ENCODE data around the gene THOC7.

GRCh38 chr3:63830526-63830925, 33.1 kb downstream of the THOC7 start:
- TF ChIP-seq POLR2A (IDR thresholded peaks at IDR 0.05; ENCODE audit: low read depth, low read length), result no peak
- no peak for TF ChIP-seq POLR2AphosphoS5 (IDR thresholded peaks at IDR 0.05; ENCODE audit: insufficient read depth, low read depth, low read length)
- no peak for TF ChIP-seq CTCF (IDR thresholded peaks at IDR 0.05; ENCODE audit: extremely low read depth in 1 of 2, insufficient read depth in 1 of 2, low read depth in 1 of 2, low read length in 2 of 2)
- TF ChIP-seq JUN (IDR thresholded peaks at IDR 0.05; ENCODE audit: borderline replicate concordance, insufficient read depth, insufficient read length, low read depth), result no peak
- TF ChIP-seq EZH2 (IDR thresholded peaks at IDR 0.05; ENCODE audit: borderline replicate concordance, low read depth, low read length, severe bottlenecking), result no peak
- TF ChIP-seq FOS (IDR thresholded peaks at IDR 0.05; ENCODE audit: borderline replicate concordance, insufficient read depth, low read length), result no peak
- TF ChIP-seq MYC (IDR thresholded peaks at IDR 0.05; ENCODE audit: low read depth, low read length), result no peak
- TF ChIP-seq MAX (IDR thresholded peaks at IDR 0.05; ENCODE audit: insufficient read depth, insufficient read length), result no peak
- no peak for TF ChIP-seq GATA2 (IDR thresholded peaks at IDR 0.05; ENCODE audit: insufficient read depth, insufficient read length, low read depth, low read length)
